ENCODE data around the gene TSSK6.

The TSSK6 gene

GRCh38 chr19:19498255-19498991 lies 16.9 kb downstream of the TSSK6 start:
- no peak overlapping the region for H3K4me3 ChIP-seq (ENCODE audit: low read length)
- no peak for TF ChIP-seq ZNF274 (IDR thresholded peaks at IDR 0.05; ENCODE audit: low read depth, low read length)

- no peak overlapping the region for H3K4me3 ChIP-seq (ENCODE audit: low read length)
- TF ChIP-seq ZNF274 (IDR thresholded peaks at IDR 0.05; ENCODE audit: low read depth, low read length): no peak
Measured at GRCh38 chr19:19495614-19496603, 19.4 kb downstream of the TSSK6 start.

- TF ChIP-seq ZNF274 (IDR thresholded peaks at IDR 0.05; ENCODE audit: low read depth, low read length): no peak
- no peak overlapping the region for H3K4me3 ChIP-seq (ENCODE audit: low read length)
Measured at GRCh38 chr19:19493841-19494546, 21.4 kb downstream of the TSSK6 start.

- no peak overlapping the region for H3K4me3 ChIP-seq (ENCODE audit: low read length)
- TF ChIP-seq ZNF274 (IDR thresholded peaks at IDR 0.05; ENCODE audit: low read depth, low read length): no peak
Measured at GRCh38 chr19:19492026-19492610, 23.2 kb downstream of the TSSK6 start.

- no peak overlapping the region for H3K4me3 ChIP-seq (ENCODE audit: low read length)
- TF ChIP-seq ZNF274 (IDR thresholded peaks at IDR 0.05; ENCODE audit: low read depth, low read length): no peak
Measured at GRCh38 chr19:19491321-19492025, 23.9 kb downstream of the TSSK6 start.

- no peak for TF ChIP-seq ZNF274 (IDR thresholded peaks at IDR 0.05; ENCODE audit: low read depth, low read length)
- no peak overlapping the region for H3K4me3 ChIP-seq (ENCODE audit: low read length)
Measured at GRCh38 chr19:19490214-19490968, 25.0 kb downstream of the TSSK6 start.

GRCh38 chr19:19489804-19490204 lies 25.5 kb downstream of the TSSK6 start:
- TF ChIP-seq ZNF274 (IDR thresholded peaks at IDR 0.05; ENCODE audit: low read depth, low read length): no peak
- H3K4me3 ChIP-seq (ENCODE audit: low read length): no peak overlapping the region

- no peak for TF ChIP-seq ZNF274 (IDR thresholded peaks at IDR 0.05; ENCODE audit: low read depth, low read length)
- H3K4me3 ChIP-seq (ENCODE audit: low read length): no peak overlapping the region
Measured at GRCh38 chr19:19488875-19489690, 26.3 kb downstream of the TSSK6 start.

GRCh38 chr19:19487950-19488874 lies 27.1 kb downstream of the TSSK6 start:
- TF ChIP-seq ZNF274 (IDR thresholded peaks at IDR 0.05; ENCODE audit: low read depth, low read length): no peak
- no peak overlapping the region for H3K4me3 ChIP-seq (ENCODE audit: low read length)

- H3K4me3 ChIP-seq (ENCODE audit: low read length): no peak overlapping the region
- no peak for TF ChIP-seq ZNF274 (IDR thresholded peaks at IDR 0.05; ENCODE audit: low read depth, low read length)
Measured at GRCh38 chr19:19487077-19487949, 28.0 kb downstream of the TSSK6 start.
